OCI-LY1 (cell line): ENCODE results near the gene JUP.

Source experiments
- H2AFZ ChIP-seq: fragments of 200-600 bp; sonication (generic), shearing (Covaris generic); 2 replicates; pipeline ENCODE4 v1.6.0; 2014; ENCODE audit warnings: antibody characterized with exemption, mild to moderate bottlenecking, low read length
- H3F3A ChIP-seq: fragments of 200-600 bp; sonication (generic), shearing (Covaris generic); 2 replicates; pipeline ENCODE4 v1.6.0; 2014; ENCODE audit warnings: mild to moderate bottlenecking, antibody characterized with exemption, low read length, moderate library complexity; ENCODE audit not compliant: insufficient read depth
- H3K27ac ChIP-seq: fragments of 200-600 bp; sonication (generic); 2 replicates; pipeline ENCODE4 v1.5.1; 2014; ENCODE audit warnings: low read length, mixed run types, mild to moderate bottlenecking, low read depth; ENCODE audit not compliant: poor library complexity, severe bottlenecking
- H3K27me3 ChIP-seq: fragments of 200-600 bp; sonication (generic); 2 replicates; pipeline ENCODE4 v1.6.0; 2014; ENCODE audit warnings: antibody characterized with exemption, mild to moderate bottlenecking, low read length, moderate library complexity; ENCODE audit not compliant: insufficient read depth
- H3K36me3 ChIP-seq: fragments of 200-600 bp; sonication (generic); 2 replicates; pipeline ENCODE4 v1.6.1; 2014; ENCODE audit warnings: mild to moderate bottlenecking, antibody characterized with exemption, low read length, moderate library complexity, mixed read lengths; ENCODE audit not compliant: insufficient read depth
- H3K4me1 ChIP-seq: fragments of 200-600 bp; sonication (generic); 2 replicates; pipeline ENCODE4 v1.5.1; 2014; ENCODE audit warnings: mild to moderate bottlenecking, low read length, moderate library complexity; ENCODE audit not compliant: insufficient read depth, severe bottlenecking
- H3K4me2 ChIP-seq: fragments of 200-600 bp; sonication (generic), shearing (Covaris generic); 2 replicates; pipeline ENCODE4 v1.6.1; 2014; ENCODE audit warnings: low read length
- H3K4me3 ChIP-seq: fragments of 200-600 bp; sonication (generic); 2 replicates; pipeline ENCODE4 v1.5.1; 2014; ENCODE audit warnings: low read length, low read depth, mild to moderate bottlenecking, mixed read lengths; ENCODE audit not compliant: poor library complexity, severe bottlenecking
- H3K79me2 ChIP-seq: fragments of 200-600 bp; shearing (Covaris generic); 2 replicates; pipeline ENCODE4 v1.6.1; 2016; ENCODE audit warnings: mixed run types, low read length, mixed read lengths; ENCODE audit not compliant: insufficient read depth
- H3K9ac ChIP-seq: fragments of 200-600 bp; sonication (generic), shearing (Covaris generic); 2 replicates; pipeline ENCODE4 v1.6.1; 2014; ENCODE audit warnings: mild to moderate bottlenecking, low read length, mixed read lengths
- H3K9me2 ChIP-seq: fragments of 200-600 bp; sonication (generic), shearing (Covaris generic); 2 replicates; pipeline ENCODE4 v1.6.1; 2014; ENCODE audit warnings: low read depth, mild to moderate bottlenecking, low read length, mixed read lengths
- H3K9me3 ChIP-seq: fragments of 200-600 bp; shearing (Covaris generic); 2 replicates; pipeline ENCODE4 v1.6.1; 2014; ENCODE audit warnings: low read length, mixed read lengths
- H4K20me1 ChIP-seq: fragments of 200-600 bp; sonication (generic), shearing (Covaris generic); 2 replicates; pipeline ENCODE4 v1.6.0; 2016; ENCODE audit warnings: mild to moderate bottlenecking, low read length; ENCODE audit not compliant: insufficient read depth
- CTCF ChIP-seq: fragments of 200-600 bp; sonication (generic), shearing (Covaris generic); IDR thresholded peaks from 2 replicates; pipeline ENCODE4 v1.5.1; 2017; ENCODE audit warnings: mild to moderate bottlenecking, antibody characterized with exemption, low read length, moderate library complexity, mixed read lengths
- EZH2 ChIP-seq: fragments of 200-600 bp; sonication (generic), shearing (Covaris generic); IDR thresholded peaks from 2 replicates; pipeline ENCODE4 v1.8.0; 2017; ENCODE audit warnings: borderline replicate concordance, mixed run types, mild to moderate bottlenecking, antibody characterized with exemption, low read length, moderate library complexity, mixed read lengths

JUP gene

GRCh38 chr17:41738077-41738800 is 48.3 kb downstream of the JUP start:
- H3K9ac ChIP-seq = 0 out of 2 replicates have a peak overlapping the region, but pooled peaks have one; percentile 8
- H3K4me3 ChIP-seq = no peak overlapping the region
- no peak for TF ChIP-seq EZH2
- peak; percentile 95 for TF ChIP-seq CTCF
- H3K9me2 ChIP-seq = no peaks in the 10 kb centered on the region
- no peaks in the 10 kb centered on the region for H3F3A ChIP-seq
- H3K79me2 ChIP-seq = no peaks in the 10 kb centered on the region
- H2AFZ ChIP-seq = 0 out of 2 replicates have a peak overlapping the region, but pooled peaks have one; percentile 24
- H3K27ac ChIP-seq = no peak overlapping the region
- H3K36me3 ChIP-seq = no peaks in the 10 kb centered on the region
- no peaks in the 10 kb centered on the region for H3K9me3 ChIP-seq
- peaks cover 5% of the 10 kb centered on the region for H3K4me1 ChIP-seq
- no peaks in the 10 kb centered on the region for H4K20me1 ChIP-seq
- H3K4me2 ChIP-seq = no peak overlapping the region
- peaks cover 11% of the 10 kb centered on the region; the same call in 1 of the 2 replicates for H3K27me3 ChIP-seq

DNA sequence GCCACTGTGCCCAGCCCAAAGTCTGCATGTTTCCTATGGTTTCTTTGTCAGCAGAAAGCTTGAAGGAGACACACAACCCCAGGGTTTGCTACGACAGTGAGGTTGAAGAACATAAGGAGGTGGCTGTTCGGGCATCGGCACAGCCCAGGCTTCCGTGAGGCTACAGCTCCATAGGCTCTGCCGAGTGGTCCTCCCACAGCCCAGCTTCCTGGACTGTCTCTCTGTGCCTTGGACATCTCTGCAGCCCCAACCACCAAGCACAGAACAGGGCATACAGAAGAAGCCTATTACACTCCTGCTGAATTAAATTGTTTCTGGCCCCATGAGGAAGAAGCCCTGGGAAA is 48.9 kb downstream of the JUP start:
- no peak overlapping the region for H3K27ac ChIP-seq
- no peak overlapping the region for H3K4me2 ChIP-seq
- H3K9me3 ChIP-seq = no peaks in the 10 kb centered on the region
- H4K20me1 ChIP-seq = no peaks in the 10 kb centered on the region
- no peaks in the 10 kb centered on the region for H3K79me2 ChIP-seq
- H3K27me3 ChIP-seq = peaks cover 11% of the 10 kb centered on the region; the same call in 1 of the 2 replicates
- H3K9me2 ChIP-seq = no peaks in the 10 kb centered on the region
- H2AFZ ChIP-seq = no peak overlapping the region
- no peak overlapping the region for H3K9ac ChIP-seq
- no peak overlapping the region for H3K4me3 ChIP-seq
- TF ChIP-seq EZH2 (no peak), CTCF (no peak)
- H3K4me1 ChIP-seq = peaks cover 5% of the 10 kb centered on the region
- H3F3A ChIP-seq = no peaks in the 10 kb centered on the region
- no peaks in the 10 kb centered on the region for H3K36me3 ChIP-seq

- Histone ChIP-seq H3K4me3 (no peak overlapping the region), H3K27ac (no peak overlapping the region), H3K36me3 (no peaks in the 10 kb centered on the region), H3K4me1 (peaks cover 5% of the 10 kb centered on the region), H4K20me1 (no peaks in the 10 kb centered on the region), H3K9me2 (no peaks in the 10 kb centered on the region), H3K4me2 (no peak overlapping the region), H2AFZ (no peak overlapping the region), H3K79me2 (no peaks in the 10 kb centered on the region), H3K9me3 (no peaks in the 10 kb centered on the region), H3K27me3 (peaks cover 11% of the 10 kb centered on the region; the same call in 1 of the 2 replicates), H3F3A (no peaks in the 10 kb centered on the region), H3K9ac (no peak overlapping the region)
- no peak for TF ChIP-seq EZH2
- TF ChIP-seq CTCF = no peak
Measured at GRCh38 chr17:41736983-41737679, 49.4 kb downstream of the JUP start.
